Measurements from ENCODE around the gene LRRC30.
A peak's percentile ranks its signal among the peaks of the same experiment; 100 is the strongest.

Gene LRRC30

DNA sequence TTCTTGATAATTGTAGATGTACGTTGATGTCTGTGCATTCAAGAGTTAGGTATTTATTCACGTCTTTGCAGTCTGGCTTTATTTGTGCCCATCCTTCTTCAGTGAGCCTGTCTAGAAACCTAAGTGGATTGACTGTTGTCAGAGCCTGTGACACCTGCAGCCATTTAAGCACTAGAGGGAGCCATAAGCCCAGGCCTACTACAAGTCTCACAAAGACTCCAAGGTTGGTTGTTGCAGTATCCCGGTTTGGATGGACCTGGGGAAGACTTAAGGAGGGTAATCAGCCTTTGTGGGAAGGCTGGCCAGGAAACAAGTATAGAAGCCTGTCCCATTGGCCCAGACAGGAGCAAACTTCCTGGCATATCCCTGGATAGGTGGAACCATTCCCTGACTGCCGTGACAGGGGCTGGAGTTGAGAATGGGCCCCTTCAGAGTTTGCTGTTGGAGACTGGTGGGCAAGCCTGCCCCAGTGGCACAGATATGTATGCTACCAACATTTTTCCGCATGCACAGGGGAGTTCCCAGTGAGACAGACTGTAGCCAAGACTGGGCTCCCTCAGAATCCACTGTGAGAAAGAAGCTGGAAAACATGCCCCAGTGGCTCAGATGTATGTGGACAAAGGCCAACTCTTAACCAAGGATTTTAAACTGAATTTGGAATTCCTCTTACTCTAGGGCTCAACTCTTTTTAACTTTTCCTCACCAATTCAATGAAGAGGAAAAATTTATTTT lies 9.3 kb upstream of the LRRC30 start:
- CTCF ChIA-PET = interaction anchor here (0.8 to 2.7 kb wide), 4 partner anchors 10 to 1169 kb away, joined by 3 to 9 read pairs (median 6); partner anchors contain the start of gene LRRC30
- H3K27me3 ChIP-seq (replicated peaks in 2 of 5; ENCODE audit: control insufficient read depth in 4 of 5, insufficient read depth in 5 of 5, low read length in 4 of 5) = no peaks in the 10 kb centered on the region
- 94% methylated on average over 3 of the region's 5 CpGs for WGBS (ENCODE audit: insufficient coverage)
- DNase-seq = peak; percentile 42 to 66 (median 58)
- no peaks in the 10 kb centered on the region for H3K4me1 ChIP-seq (ENCODE audit: control extremely low read depth in 1 of 4, control insufficient read depth in 4 of 4, insufficient read depth in 4 of 4, low read length in 3 of 4)
- no peak overlapping the region for H3K27ac ChIP-seq (ENCODE audit: insufficient read depth in 1 of 2, low read depth in 1 of 2, low read length in 2 of 2, poor library complexity in 1 of 2, severe bottlenecking in 2 of 2)
- no peaks in the 10 kb centered on the region for H3K36me3 ChIP-seq (ENCODE audit: control insufficient read depth in 4 of 4, insufficient read depth in 4 of 4, low read length in 3 of 4)
- H3K4me3 ChIP-seq (ENCODE audit: control insufficient read depth in 1 of 7, extremely low read depth in 1 of 7, insufficient read depth in 4 of 7, low read depth in 2 of 7, low read length in 6 of 7) = no peak overlapping the region
- POLR2A ChIA-PET = no interaction called here
- H3K9me3 ChIP-seq (ENCODE audit: control extremely low read depth in 1 of 5, control insufficient read depth in 4 of 5, insufficient read depth in 2 of 5, low read depth in 1 of 5, low read length in 4 of 5) = no peaks in the 10 kb centered on the region

DNA sequence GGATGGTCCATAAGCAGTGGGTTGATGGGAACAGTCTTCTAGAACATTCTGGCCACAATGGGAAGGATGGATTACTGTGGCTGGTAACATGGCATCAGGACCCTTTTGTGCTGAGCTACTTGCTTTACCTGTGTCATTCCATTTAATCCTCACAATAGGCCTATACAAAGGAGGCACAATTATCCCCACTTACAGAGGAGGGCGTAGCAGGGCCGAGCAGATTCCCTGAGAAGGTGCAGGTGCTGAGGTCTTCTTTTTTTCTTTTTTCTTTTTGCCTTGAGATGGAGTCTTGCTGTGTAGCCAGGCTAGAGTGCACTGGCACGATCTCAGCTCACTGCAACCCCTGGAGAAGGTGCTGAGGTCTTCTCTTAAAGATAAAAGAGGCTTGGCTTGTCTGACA lies 6.7 kb upstream of the LRRC30 start:
- no peak overlapping the region for H3K4me3 ChIP-seq (ENCODE audit: control insufficient read depth in 1 of 7, extremely low read depth in 1 of 7, insufficient read depth in 4 of 7, low read depth in 2 of 7, low read length in 6 of 7)
- ChIA-PET POLR2A (no interaction called here), CTCF (interaction anchor here (0.9 kb wide), 1 partner anchor 231 kb away, joined by 4 read pairs; no protein-coding TSS in a partner anchor)
- no peak overlapping the region for H3K27ac ChIP-seq (ENCODE audit: insufficient read depth in 1 of 2, low read depth in 1 of 2, low read length in 2 of 2, poor library complexity in 1 of 2, severe bottlenecking in 2 of 2)
- H3K27me3 ChIP-seq (replicated peaks in 2 of 5; ENCODE audit: control insufficient read depth in 4 of 5, insufficient read depth in 5 of 5, low read length in 4 of 5) = no peaks in the 10 kb centered on the region
- no peaks in the 10 kb centered on the region for H3K4me1 ChIP-seq (ENCODE audit: control extremely low read depth in 1 of 4, control insufficient read depth in 4 of 4, insufficient read depth in 4 of 4, low read length in 3 of 4)
- no peak for DNase-seq
- WGBS (ENCODE audit: insufficient coverage) = 100% methylated on average over 2 of the region's 3 CpGs
- H3K9me3 ChIP-seq (ENCODE audit: control extremely low read depth in 1 of 5, control insufficient read depth in 4 of 5, insufficient read depth in 2 of 5, low read depth in 1 of 5, low read length in 4 of 5) = no peaks in the 10 kb centered on the region
- H3K36me3 ChIP-seq (ENCODE audit: control insufficient read depth in 4 of 4, insufficient read depth in 4 of 4, low read length in 3 of 4) = no peaks in the 10 kb centered on the region

GRCh38 chr18:7232218-7232617 lies 1.3 kb downstream of the LRRC30 start:
- no peak overlapping the region for H3K27ac ChIP-seq (ENCODE audit: insufficient read depth in 1 of 2, low read depth in 1 of 2, low read length in 2 of 2, poor library complexity in 1 of 2, severe bottlenecking in 2 of 2)
- WGBS (ENCODE audit: insufficient coverage) = 96% methylated on average over 3 of the region's 3 CpGs
- H3K9me3 ChIP-seq (ENCODE audit: control extremely low read depth in 1 of 5, control insufficient read depth in 4 of 5, insufficient read depth in 2 of 5, low read depth in 1 of 5, low read length in 4 of 5) = no peaks in the 10 kb centered on the region
- no peak overlapping the region for H3K4me3 ChIP-seq (ENCODE audit: control insufficient read depth in 1 of 7, extremely low read depth in 1 of 7, insufficient read depth in 4 of 7, low read depth in 2 of 7, low read length in 6 of 7)
- CTCF ChIA-PET = interaction anchor here (1.2 to 2.1 kb wide), 2 partner anchors 11 to 334 kb away, joined by 3 to 9 read pairs; partner anchors contain the start of gene PTPRM
- no peaks in the 10 kb centered on the region for H3K4me1 ChIP-seq (ENCODE audit: control extremely low read depth in 1 of 4, control insufficient read depth in 4 of 4, insufficient read depth in 4 of 4, low read length in 3 of 4)
- POLR2A ChIA-PET = no interaction called here
- no peaks in the 10 kb centered on the region for H3K36me3 ChIP-seq (ENCODE audit: control insufficient read depth in 4 of 4, insufficient read depth in 4 of 4, low read length in 3 of 4)
- H3K27me3 ChIP-seq (replicated peaks in 2 of 5; ENCODE audit: control insufficient read depth in 4 of 5, insufficient read depth in 5 of 5, low read length in 4 of 5) = peaks cover 0 to 9% (median 0%) of the 10 kb centered on the region in 5 experiments
- no peak for DNase-seq

GRCh38 chr18:7233134-7233810 lies 2.4 kb downstream of the LRRC30 start:
- no peak for DNase-seq
- POLR2A ChIA-PET = no interaction called here

DNA sequence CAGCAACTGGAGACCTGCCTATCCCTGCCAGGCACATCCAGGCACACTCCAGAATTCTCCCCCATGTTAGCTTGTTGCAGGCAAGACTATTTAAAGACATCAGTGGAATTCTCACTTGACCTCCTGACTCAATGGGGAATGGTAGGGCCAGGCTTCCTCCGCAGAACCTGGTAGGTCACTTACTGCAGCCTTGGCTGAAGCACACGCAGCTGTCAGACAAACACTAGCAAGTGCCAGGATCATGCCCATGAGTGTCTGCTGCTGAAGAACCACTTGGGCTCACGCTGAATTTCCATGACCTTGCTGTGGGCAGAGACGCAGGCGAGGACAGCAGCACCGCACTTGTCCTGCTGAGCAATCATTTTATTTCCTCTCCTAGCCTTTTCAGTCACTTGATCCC lies 3.2 kb downstream of the LRRC30 start:
- Histone ChIP-seq H3K4me3 (ENCODE audit: control insufficient read depth in 1 of 7, extremely low read depth in 1 of 7, insufficient read depth in 4 of 7, low read depth in 2 of 7, low read length in 6 of 7) (no peak overlapping the region), H3K4me1 (ENCODE audit: control extremely low read depth in 1 of 4, control insufficient read depth in 4 of 4, insufficient read depth in 4 of 4, low read length in 3 of 4) (no peaks in the 10 kb centered on the region), H3K36me3 (ENCODE audit: control insufficient read depth in 4 of 4, insufficient read depth in 4 of 4, low read length in 3 of 4) (no peaks in the 10 kb centered on the region), H3K9me3 (ENCODE audit: control extremely low read depth in 1 of 5, control insufficient read depth in 4 of 5, insufficient read depth in 2 of 5, low read depth in 1 of 5, low read length in 4 of 5) (no peaks in the 10 kb centered on the region), H3K27ac (ENCODE audit: insufficient read depth in 1 of 2, low read depth in 1 of 2, low read length in 2 of 2, poor library complexity in 1 of 2, severe bottlenecking in 2 of 2) (no peak overlapping the region), H3K27me3 (replicated peaks in 2 of 5; ENCODE audit: control insufficient read depth in 4 of 5, insufficient read depth in 5 of 5, low read length in 4 of 5) (peaks cover 0 to 9% (median 0%) of the 10 kb centered on the region in 5 experiments)
- WGBS (ENCODE audit: insufficient coverage) = 93% methylated on average over 5 of the region's 6 CpGs
- no peak for DNase-seq
- POLR2A ChIA-PET = no interaction called here
- CTCF ChIA-PET = no interaction called here

More at GRCh38 chr18:7233134-7233810, 2.4 kb downstream of the LRRC30 start:
- Histone ChIP-seq H3K9me3 (ENCODE audit: control extremely low read depth in 1 of 5, control insufficient read depth in 4 of 5, insufficient read depth in 2 of 5, low read depth in 1 of 5, low read length in 4 of 5) (no peaks in the 10 kb centered on the region), H3K4me1 (ENCODE audit: control extremely low read depth in 1 of 4, control insufficient read depth in 4 of 4, insufficient read depth in 4 of 4, low read length in 3 of 4) (no peaks in the 10 kb centered on the region), H3K27me3 (replicated peaks in 2 of 5; ENCODE audit: control insufficient read depth in 4 of 5, insufficient read depth in 5 of 5, low read length in 4 of 5) (peaks cover 0 to 9% (median 0%) of the 10 kb centered on the region in 5 experiments), H3K36me3 (ENCODE audit: control insufficient read depth in 4 of 4, insufficient read depth in 4 of 4, low read length in 3 of 4) (no peaks in the 10 kb centered on the region), H3K4me3 (ENCODE audit: control insufficient read depth in 1 of 7, extremely low read depth in 1 of 7, insufficient read depth in 4 of 7, low read depth in 2 of 7, low read length in 6 of 7) (no peak overlapping the region), H3K27ac (ENCODE audit: insufficient read depth in 1 of 2, low read depth in 1 of 2, low read length in 2 of 2, poor library complexity in 1 of 2, severe bottlenecking in 2 of 2) (no peak overlapping the region)
- WGBS (ENCODE audit: insufficient coverage) = 98% methylated on average over 7 of the region's 8 CpGs
- CTCF ChIA-PET = interaction anchor here (1.2 kb wide), 1 partner anchor 333 kb away, joined by 3 read pairs; the partner anchor contains the start of gene PTPRM

GRCh38 chr18:7234956-7235355 lies 4.1 kb downstream of the LRRC30 start:
- Histone ChIP-seq H3K4me3 (ENCODE audit: control insufficient read depth in 1 of 7, extremely low read depth in 1 of 7, insufficient read depth in 4 of 7, low read depth in 2 of 7, low read length in 6 of 7) (no peak overlapping the region), H3K27ac (ENCODE audit: insufficient read depth in 1 of 2, low read depth in 1 of 2, low read length in 2 of 2, poor library complexity in 1 of 2, severe bottlenecking in 2 of 2) (no peak overlapping the region), H3K36me3 (ENCODE audit: control insufficient read depth in 4 of 4, insufficient read depth in 4 of 4, low read length in 3 of 4) (no peaks in the 10 kb centered on the region), H3K4me1 (ENCODE audit: control extremely low read depth in 1 of 4, control insufficient read depth in 4 of 4, insufficient read depth in 4 of 4, low read length in 3 of 4) (no peaks in the 10 kb centered on the region), H3K9me3 (ENCODE audit: control extremely low read depth in 1 of 5, control insufficient read depth in 4 of 5, insufficient read depth in 2 of 5, low read depth in 1 of 5, low read length in 4 of 5) (no peaks in the 10 kb centered on the region), H3K27me3 (replicated peaks in 2 of 5; ENCODE audit: control insufficient read depth in 4 of 5, insufficient read depth in 5 of 5, low read length in 4 of 5) (peaks cover 0 to 9% (median 0%) of the 10 kb centered on the region in 5 experiments)
- ChIA-PET POLR2A (no interaction called here), CTCF (no interaction called here)
- DNase-seq = no peak
- 96% methylated on average over 4 of the region's 4 CpGs for WGBS (ENCODE audit: insufficient coverage)

- ChIA-PET POLR2A (no interaction called here), CTCF (no interaction called here)
- no peaks in the 10 kb centered on the region for H3K9me3 ChIP-seq (ENCODE audit: control extremely low read depth in 1 of 5, control insufficient read depth in 4 of 5, insufficient read depth in 2 of 5, low read depth in 1 of 5, low read length in 4 of 5)
- WGBS (ENCODE audit: insufficient coverage) = 100% methylated on average over 1 of the region's 2 CpGs
- no peak overlapping the region for H3K27ac ChIP-seq (ENCODE audit: insufficient read depth in 1 of 2, low read depth in 1 of 2, low read length in 2 of 2, poor library complexity in 1 of 2, severe bottlenecking in 2 of 2)
- no peaks in the 10 kb centered on the region for H3K36me3 ChIP-seq (ENCODE audit: control insufficient read depth in 4 of 4, insufficient read depth in 4 of 4, low read length in 3 of 4)
- DNase-seq = no peak
- H3K4me1 ChIP-seq (ENCODE audit: control extremely low read depth in 1 of 4, control insufficient read depth in 4 of 4, insufficient read depth in 4 of 4, low read length in 3 of 4) = no peaks in the 10 kb centered on the region
- no peak overlapping the region for H3K4me3 ChIP-seq (ENCODE audit: control insufficient read depth in 1 of 7, extremely low read depth in 1 of 7, insufficient read depth in 4 of 7, low read depth in 2 of 7, low read length in 6 of 7)
- H3K27me3 ChIP-seq (replicated peaks in 2 of 5; ENCODE audit: control insufficient read depth in 4 of 5, insufficient read depth in 5 of 5, low read length in 4 of 5) = peaks cover 0 to 9% (median 0%) of the 10 kb centered on the region in 5 experiments
These were observed 5.2 kb downstream of the LRRC30 start for GRCh38 chr18:7236072-7236471.

Measured in common myeloid progenitor, CD34-positive (primary cell).